Lung (tissue), 16 donors: ENCODE results near the gene SST. TPM values are rescaled to one million over a fixed set of nuclear protein-coding genes. Genes with fewer than 3 reads are reported as not detected.

Experiments used
- ATAC-seq: fragments of 200-7000 bp; cut with Tn5 transposase; one replicate; pipeline ENCODE4 v1.9.1; 2020; ENCODE audit warnings: moderate number of reproducible peaks; ENCODE audit not compliant: insufficient read depth, low FRiP score
- DNase-seq, 3 donors: peaks; one replicate each; pipeline ENCODE4 v3.0.0-alpha.2; 2013 to 2017
- H3K27ac ChIP-seq, 2 donors: one replicate each; pipeline ENCODE4 v1.5.1; 2013; ENCODE audit warnings: mild to moderate bottlenecking in 2 of 2, moderate library complexity in 2 of 2, control low read depth in 1 of 2, inconsistent platforms in 1 of 2, low read depth in 1 of 2, low read length in 1 of 2
- H3K27me3 ChIP-seq, 3 donors: one replicate each; pipeline ENCODE4 v1.5.1; 2013; ENCODE audit warnings: low read length in 2 of 3; ENCODE audit not compliant: control insufficient read depth in 3 of 3, insufficient read depth in 3 of 3
- H3K36me3 ChIP-seq, 4 donors: one replicate each; pipeline ENCODE4 v1.5.1; 2013; ENCODE audit warnings: low read length in 4 of 4, mild to moderate bottlenecking in 1 of 4, moderate library complexity in 1 of 4; ENCODE audit not compliant: control insufficient read depth in 4 of 4, insufficient read depth in 4 of 4
- H3K4me1 ChIP-seq, 5 donors: one replicate each; pipeline ENCODE4 v1.5.1; 2013; ENCODE audit warnings: low read length in 5 of 5, mild to moderate bottlenecking in 2 of 5, moderate library complexity in 1 of 5; ENCODE audit not compliant: control insufficient read depth in 5 of 5, insufficient read depth in 5 of 5
- H3K4me3 ChIP-seq: one replicate; pipeline ENCODE4 v1.5.1; 2013; ENCODE audit warnings: mild to moderate bottlenecking, control low read depth, moderate library complexity
- H3K9ac ChIP-seq, 2 donors: one replicate each; pipeline ENCODE4 v1.5.1; 2013; ENCODE audit warnings: low read length in 2 of 2, control low read depth in 1 of 2; ENCODE audit not compliant: insufficient read depth in 1 of 2
- H3K9me3 ChIP-seq, 4 donors: one replicate each; pipeline ENCODE4 v1.5.1; 2013; ENCODE audit warnings: low read length in 3 of 4, mild to moderate bottlenecking in 1 of 4, moderate library complexity in 1 of 4; ENCODE audit not compliant: control insufficient read depth in 4 of 4, insufficient read depth in 3 of 4
- CTCF ChIP-seq: IDR thresholded peaks from 2 replicates; pipeline ENCODE4 v1.5.1; 2012; ENCODE audit warnings: mild to moderate bottlenecking; ENCODE audit errors: control extremely low read depth, extremely low read depth
- WGBS, 2 donors: extraction: QIAGEN DNeasy Blood & Tissue Kit; methylation state at CpG; one replicate each; pipeline ENCODE4 v1.1.7; 2013; 5-methylcytosine and 5-hydroxymethylcytosine counted together
- long read RNA-seq, 5 donors: transcript quantifications; one replicate each; lab custom pipeline, GENCODE V29; 2026
- polyA plus RNA-seq, 2 donors: library from polyadenylated mRNA; stranded (reverse); fragments of 200-250 nt; gene quantifications; one replicate each; pipeline ENCODE4 v1.2.1, GENCODE V29; 2013
- total RNA-seq, 2 donors: library from RNA; depleted of rRNA in 1 of 2; stranded (reverse); fragments of >200 nt in 1 of 2; gene quantifications; one replicate each; pipeline ENCODE4 v1.2.1, GENCODE V29; 2014 to 2021
- donor health status: control.
- donor health status: control.
- donor health status: Bipolar disorder and iron deficiency.
- donor health status: healthy.
- donor health status: DM: yes; HTN: yes; CAD: no.

The SST gene
- 1 to 10 TPM in 1 of 2 donors, not detected in 1; 3.0 TPM for total RNA-seq
- under 1 TPM; 0.24 to 0.27 TPM for polyA plus RNA-seq
- long read RNA-seq, donor 1, result 0 reads
- long read RNA-seq, donor 2, partial matches to known transcripts, result 0 of 1 reads
- long read RNA-seq, donor 2, other reads (novel, unspliced or antisense), result 0 of 1 reads
- long read RNA-seq, donor 3, result 0 reads
- long read RNA-seq, donor 4, result 0 reads
- long read RNA-seq, donor 5, partial matches to known transcripts, result 0 of 1 reads
- long read RNA-seq, donor 5, other reads (novel, unspliced or antisense), result 0 of 1 reads

DNA sequence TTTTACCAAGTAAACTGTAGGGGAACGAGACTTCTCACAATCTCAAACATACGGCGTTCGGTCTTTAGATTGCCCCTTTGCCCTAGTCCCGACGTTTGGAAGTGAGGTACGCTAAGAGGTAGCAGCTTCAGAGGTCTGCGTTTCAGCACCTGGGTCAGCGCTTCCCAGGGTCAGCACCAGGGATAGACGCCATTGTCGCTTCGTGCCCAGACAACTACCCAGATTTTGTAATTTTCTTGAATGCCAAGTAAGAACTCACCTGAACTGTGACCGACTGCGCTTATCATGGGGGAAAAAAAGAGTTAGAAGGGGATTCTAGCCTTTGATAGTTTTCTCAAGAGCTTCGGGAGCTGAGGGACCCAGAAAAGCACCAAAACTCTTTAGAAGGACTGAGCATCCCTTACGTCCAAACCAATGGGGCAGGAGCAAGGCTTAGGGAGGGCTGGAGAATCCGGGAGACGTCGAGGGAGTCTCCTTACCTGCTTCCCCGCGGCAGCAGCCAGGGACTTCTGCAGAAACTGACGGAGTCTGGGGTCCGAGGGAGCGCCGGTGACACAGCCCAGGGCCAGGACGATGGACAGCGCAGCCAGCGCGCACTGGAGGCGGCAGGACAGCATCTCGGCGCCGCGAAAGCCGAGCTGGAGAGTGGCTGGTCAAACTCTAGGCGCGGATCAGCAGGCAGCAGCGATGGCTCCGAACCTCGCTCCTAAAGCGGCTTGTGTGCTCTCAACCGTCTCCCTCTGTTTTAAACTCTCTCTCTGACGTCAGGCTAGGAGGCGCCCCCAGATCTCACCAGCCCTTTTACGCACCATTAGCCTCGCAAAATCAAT lies at the start of gene SST:
TSS of gene SST (minus strand) at position 720 of the 830 bp plus-strand sequence. CDS start at position 617, 103 bp downstream.
- Histone ChIP-seq H3K9ac (no peak within 1 kb of the TSS), H3K4me3 (no peak within 1 kb of the TSS), H3K36me3 (no peaks in the 10 kb centered on the region), H3K9me3 (peaks cover 0 to 4% (median 0%) of the 10 kb centered on the region in 4 donors), H3K27ac (no peak within 1 kb of the TSS), H3K27me3 (peaks cover 0 to 19% (median 12%) of the 10 kb centered on the region in 3 donors), H3K4me1 (no peaks in the 10 kb centered on the region)
- no peak for TF ChIP-seq CTCF
- 10 to 11% methylated on average over 46 of the region's 46 CpGs for WGBS, 2 donors
- DNase-seq, result peak; percentile 59 to 81 (median 71)
- no peak for ATAC-seq

- Histone ChIP-seq H3K4me3 (no peak overlapping the region), H3K27me3 (no peaks in the 10 kb centered on the region), H3K36me3 (peaks cover 4 to 27% (median 10%) of the 10 kb centered on the region in 4 donors), H3K9me3 (no peaks in the 10 kb centered on the region), H3K4me1 (peaks cover 0 to 5% (median 0%) of the 10 kb centered on the region in 5 donors), H3K27ac (no peak overlapping the region), H3K9ac (no peak overlapping the region)
- 67 to 77% methylated on average over 6 of the region's 6 CpGs for WGBS, 2 donors
- ATAC-seq (no peak), DNase-seq (peak in 2 of 3 donors; percentile 35 to 57)
- TF ChIP-seq CTCF, result no peak
Measured at GRCh38 chr3:187719628-187720336, 49.6 kb upstream of the SST start.

DNA sequence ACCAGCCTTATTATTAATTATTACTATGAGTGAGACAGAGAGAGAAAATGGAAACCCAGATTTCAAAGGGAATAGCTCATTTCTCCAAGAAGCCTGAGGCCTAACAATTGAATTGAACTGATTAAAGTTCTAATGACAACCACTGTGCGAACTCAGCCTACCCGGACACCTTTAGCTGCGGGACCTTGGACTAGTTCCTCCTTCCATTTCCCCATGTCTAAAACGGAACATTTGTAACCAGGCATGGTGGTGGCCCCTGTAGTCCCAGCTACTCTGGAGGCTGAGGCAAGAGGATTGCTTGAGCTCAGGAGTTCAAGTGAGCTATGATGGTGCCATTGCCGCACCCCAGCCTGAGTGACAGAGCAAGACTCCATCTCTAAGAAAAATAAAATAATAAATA lies 48.6 kb upstream of the SST start:
- no peak overlapping the region for H3K27ac ChIP-seq
- no peak for TF ChIP-seq CTCF
- no peaks in the 10 kb centered on the region for H3K27me3 ChIP-seq
- peaks cover 0 to 5% (median 0%) of the 10 kb centered on the region in 5 donors for H3K4me1 ChIP-seq
- WGBS, 2 donors, result 80 to 86% methylated on average over 5 of the region's 5 CpGs
- H3K4me3 ChIP-seq, result no peak overlapping the region
- H3K36me3 ChIP-seq, result peaks cover 4 to 19% (median 6%) of the 10 kb centered on the region in 4 donors
- no peaks in the 10 kb centered on the region for H3K9me3 ChIP-seq
- DNase-seq, result no peak
- H3K9ac ChIP-seq, result no peak overlapping the region
- ATAC-seq, result no peak
